GM21717 (cell line): ENCODE measurements around the gene PRSS50.
"Not testable (repeated sequence)": the region's sequence is repeated elsewhere in the genome, so short reads cannot be mapped to it uniquely, and the experiment has no call there.

Source experiments
- ATAC-seq: cut with Tn5 transposase; IDR thresholded peaks from one replicate; pipeline ENCODE4 v1.9.1; 2021; ENCODE audit warnings: mild to moderate bottlenecking, moderate library complexity; ENCODE audit not compliant: unreplicated experiment

The PRSS50 gene

DNA sequence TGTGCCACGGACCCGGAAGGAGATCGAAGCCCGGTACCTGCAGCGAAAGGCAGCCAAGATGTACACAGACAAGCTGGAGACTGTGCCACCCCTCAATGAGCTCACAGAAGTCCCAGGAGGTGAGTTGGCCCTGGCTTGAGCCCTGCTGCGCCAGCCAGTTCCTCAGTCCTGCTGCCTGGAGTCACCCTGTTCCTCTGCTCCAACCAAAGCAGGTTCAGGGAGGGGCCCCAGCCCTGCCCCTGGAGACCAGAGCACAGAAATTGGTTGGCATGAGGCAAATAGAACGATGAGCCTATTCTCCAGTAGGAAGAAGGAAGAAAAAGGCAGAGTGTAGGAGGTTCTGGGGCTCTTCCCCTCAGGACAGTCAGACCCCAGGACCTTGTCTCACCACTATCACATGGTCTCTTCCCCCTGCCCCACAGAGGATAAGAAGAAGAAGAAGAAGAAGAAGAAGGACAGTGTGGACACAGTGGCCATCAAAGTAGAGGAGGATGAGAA is 8.5 kb downstream of the PRSS50 start:
- no peak for ATAC-seq

DNA sequence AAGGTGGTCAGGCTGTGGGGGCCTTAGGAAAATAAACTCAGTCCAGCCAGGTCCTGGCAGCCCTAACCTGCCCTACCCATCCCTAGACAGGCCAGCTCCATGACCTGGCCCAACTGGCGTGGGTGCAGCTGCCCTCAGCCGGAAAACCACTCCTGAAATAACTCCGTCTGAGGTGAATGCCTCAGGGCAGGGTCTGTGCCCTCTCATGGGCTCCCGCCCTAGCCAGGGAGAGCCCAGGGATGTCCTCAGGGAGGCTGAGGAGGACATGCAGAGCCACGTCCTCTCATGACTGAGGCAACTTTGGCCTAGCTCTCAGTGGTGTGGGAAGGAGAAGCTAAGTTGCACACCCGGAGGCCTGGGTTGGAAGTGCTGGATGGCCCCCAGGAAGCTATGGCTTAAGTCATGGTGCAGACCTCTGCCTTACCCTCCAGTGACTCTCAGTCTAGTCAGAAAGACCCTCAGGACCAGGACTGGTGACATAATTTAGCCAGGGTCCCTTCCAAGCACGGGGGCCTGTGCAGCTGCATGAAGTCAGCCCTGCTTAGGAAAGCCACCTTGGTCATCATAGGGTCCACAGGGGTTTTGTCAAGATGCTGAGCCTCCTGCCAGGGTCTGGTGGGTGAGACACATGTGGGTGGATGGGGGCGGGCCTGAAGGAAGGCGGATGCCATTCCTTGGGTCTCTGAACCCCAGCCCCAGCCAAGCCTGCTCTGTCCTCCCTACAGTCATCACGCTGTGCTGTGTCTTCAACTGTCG is 9.1 kb downstream of the PRSS50 start:
- no peak for ATAC-seq

DNA sequence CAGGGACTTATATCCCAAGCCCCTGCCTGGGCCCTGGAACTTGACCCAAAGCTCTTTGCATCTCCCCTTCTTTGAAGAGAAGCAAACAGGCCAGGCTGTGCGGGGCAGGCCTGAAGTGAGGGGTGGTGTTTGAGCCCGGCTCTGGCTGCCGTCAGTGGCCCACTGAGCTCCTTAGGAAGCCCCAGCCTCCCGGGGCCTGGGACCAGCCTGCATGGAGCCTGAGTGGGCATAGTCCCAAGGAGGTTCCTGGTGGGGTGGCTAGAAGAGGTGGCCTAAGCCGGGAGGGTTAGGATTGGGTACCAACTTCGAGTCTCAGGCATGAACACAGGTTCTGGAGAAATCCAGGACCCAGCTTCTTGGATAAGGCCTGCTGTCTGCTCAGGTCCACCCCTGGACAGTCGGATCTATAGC is 10.1 kb downstream of the PRSS50 start:
- no peak for ATAC-seq

DNA sequence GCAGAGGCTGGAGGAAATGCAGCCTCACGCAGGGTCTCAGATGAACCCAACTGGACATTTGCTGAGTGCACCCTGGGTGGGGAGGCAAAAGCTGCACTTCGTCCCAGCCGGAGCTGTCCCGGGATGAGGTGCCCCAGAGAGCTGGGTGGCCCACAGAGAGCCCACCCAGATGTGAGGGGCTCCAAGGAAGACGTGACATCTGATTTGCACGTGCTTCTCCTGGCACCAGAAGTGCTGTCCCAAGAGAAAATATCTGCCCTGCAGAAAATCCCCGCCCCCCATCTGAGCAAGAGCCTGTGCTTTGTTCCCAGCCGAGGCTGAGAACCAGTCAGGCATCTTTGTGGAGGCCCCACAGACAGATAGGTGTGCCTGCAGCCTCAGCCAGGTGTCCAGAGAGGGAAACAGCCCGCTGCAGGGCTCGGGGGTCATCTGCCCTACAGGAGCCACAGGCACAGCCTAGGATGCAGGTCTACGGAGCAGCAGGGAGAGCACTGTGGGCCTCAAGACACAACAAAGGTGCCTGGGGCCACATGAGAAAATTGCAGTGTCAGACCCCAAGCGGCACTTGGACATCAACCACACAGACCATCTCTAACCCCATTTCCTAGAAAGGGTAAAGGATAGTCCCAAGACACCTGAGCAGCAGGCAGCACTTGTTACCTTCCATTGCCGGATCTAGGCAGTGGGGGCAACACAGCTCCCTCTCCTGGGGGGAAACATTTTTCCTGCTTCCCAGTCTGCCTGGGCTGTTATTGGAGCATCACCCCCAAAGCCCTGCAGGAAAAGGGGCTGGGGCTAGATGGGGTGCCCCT is 10.7 kb downstream of the PRSS50 start:
- ATAC-seq, result no peak

DNA sequence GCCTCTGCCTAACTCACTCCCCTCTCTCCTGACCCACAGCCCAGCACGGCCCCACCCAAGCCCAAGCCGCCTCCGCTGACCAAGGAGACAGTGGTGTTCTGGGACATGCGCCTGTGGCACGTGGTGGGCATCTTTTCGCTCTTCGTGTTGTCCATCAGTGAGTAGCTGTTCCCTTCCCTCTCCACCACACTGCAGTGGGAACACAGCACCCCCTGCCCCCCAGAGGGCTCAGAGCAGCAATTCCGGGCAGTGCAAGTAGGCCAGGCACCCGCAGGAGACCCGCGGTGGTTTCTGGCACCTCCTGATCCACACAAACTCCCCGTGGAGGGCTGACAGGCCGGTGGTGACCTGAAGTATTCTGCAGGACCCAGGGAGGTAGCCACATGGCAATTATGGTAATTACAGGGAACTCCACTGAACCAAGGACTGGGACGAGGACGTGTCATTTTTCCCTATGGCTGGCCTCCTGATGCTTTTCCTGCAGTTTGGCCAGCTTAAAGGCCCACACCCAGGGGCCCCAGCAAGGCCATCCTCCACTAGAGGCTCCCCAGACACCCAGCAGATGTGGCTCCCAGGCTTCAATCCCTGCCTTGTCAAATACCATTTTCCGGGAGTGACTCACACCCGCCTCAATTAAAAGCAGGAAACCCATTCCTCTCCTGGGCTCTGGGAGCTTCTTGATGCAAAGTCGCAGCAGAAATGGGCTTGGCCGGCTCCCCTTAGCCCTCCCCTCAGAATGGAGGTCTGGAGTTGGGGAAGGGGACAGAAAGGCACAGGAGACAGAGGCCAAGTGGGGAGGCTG is 11.7 kb downstream of the PRSS50 start:
- ATAC-seq, result no peak

DNA sequence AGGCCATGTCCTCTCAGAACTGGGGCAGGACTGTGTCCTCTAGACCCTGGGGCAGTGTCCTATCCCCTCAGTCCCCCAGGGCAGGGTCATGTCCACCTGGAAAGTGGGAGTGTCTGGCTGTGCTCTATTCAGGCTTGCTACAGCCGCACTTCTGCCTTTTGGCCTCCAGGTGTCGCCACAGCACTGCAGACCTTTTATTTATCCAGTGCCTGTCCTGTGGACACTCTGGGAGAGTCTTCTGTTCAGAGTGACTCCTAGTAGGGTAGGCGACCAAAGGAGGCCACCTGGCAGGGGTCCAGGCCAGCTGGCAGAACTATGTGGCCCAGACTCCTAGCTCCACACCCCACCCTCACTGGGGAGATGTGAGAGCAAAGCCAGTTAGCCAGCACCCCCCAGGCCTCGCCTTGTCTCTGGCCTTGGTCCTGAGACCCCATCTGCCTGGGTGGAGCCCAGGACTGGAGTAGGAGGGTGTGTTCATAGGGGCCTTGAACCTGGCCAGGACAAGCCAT is 12.6 kb downstream of the PRSS50 start:
- no peak for ATAC-seq

DNA sequence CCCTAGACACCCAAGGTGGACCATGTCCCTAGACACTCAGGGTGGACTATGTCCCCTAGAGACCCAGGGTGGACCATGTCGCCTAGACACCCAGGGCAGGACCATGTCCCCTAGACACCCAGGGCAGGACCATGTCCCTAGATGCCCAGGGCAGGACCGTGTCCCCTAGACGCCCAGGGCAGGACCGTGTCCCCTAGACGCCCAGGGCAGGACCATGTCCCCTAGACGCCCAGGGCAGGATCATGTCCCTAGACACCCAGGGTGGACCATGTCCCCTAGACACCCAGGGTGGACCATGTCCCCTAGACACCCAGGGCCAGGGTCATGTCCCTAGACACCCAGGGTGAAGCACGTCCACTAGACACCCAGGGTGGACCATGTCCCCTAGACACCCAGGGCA is 13.3 kb downstream of the PRSS50 start:
- ATAC-seq, result not testable (repeated sequence)

DNA sequence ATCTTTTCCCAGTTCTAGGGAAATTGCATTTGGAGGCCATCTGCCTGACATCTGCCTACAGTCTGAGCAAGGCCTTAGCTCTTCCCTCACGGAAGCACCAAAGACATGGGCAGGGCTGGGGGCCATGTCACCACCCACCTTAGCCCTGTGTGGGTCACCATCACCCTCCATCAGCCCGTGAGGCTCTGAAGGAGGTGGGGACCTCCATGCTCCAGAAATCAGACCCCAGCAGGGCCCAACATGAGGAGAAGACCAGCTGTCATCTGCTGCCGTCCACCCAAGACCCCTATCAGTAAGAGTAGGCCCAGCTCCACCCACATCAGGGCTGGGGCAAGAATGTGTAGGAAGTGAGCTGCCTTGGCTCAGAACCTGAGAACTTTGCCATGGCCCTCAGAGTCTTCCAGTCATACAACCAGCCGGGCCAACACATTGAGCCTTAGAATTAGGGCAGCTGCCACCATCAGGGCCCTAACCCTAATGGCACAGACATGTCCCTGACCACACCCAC is 14.6 kb downstream of the PRSS50 start:
- no peak for ATAC-seq

DNA sequence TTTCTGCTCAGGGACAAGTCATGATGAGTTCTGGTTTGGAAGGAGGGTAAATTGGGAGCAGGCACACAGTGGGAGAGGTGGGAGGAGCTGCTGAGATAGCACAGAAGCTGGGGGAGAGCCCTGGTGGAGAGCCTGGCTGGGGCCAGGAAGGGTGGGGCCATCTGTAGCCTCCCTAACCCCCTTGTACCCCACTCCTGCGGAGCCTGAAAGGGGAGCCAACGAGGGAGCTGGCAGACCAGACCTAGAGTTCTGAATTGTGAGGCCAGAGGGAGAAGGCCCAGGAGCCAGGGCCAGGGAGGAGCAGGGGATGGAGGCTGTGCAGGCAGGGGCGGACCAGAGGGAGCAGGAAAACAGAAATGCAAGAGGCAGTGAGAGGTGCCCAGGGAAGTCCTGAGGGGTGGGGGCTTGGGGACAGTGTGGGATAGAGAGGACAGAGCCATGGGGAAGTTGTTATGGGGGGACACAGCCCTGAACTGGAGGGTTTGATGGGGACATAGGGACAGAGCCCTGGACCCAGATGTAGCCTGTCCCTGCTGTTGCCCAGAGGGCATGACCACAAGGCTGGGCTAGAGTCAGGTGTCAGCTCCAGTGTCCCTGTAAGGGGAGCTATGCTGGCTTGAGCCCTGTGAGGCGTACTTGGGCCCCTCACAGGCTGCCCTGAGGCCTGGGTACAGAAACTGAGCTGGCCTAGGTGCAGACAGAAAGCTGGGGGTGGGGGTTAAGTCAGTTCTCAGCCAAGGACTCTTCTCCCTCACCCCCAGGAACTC is 15.2 kb downstream of the PRSS50 start:
- no peak for ATAC-seq

DNA sequence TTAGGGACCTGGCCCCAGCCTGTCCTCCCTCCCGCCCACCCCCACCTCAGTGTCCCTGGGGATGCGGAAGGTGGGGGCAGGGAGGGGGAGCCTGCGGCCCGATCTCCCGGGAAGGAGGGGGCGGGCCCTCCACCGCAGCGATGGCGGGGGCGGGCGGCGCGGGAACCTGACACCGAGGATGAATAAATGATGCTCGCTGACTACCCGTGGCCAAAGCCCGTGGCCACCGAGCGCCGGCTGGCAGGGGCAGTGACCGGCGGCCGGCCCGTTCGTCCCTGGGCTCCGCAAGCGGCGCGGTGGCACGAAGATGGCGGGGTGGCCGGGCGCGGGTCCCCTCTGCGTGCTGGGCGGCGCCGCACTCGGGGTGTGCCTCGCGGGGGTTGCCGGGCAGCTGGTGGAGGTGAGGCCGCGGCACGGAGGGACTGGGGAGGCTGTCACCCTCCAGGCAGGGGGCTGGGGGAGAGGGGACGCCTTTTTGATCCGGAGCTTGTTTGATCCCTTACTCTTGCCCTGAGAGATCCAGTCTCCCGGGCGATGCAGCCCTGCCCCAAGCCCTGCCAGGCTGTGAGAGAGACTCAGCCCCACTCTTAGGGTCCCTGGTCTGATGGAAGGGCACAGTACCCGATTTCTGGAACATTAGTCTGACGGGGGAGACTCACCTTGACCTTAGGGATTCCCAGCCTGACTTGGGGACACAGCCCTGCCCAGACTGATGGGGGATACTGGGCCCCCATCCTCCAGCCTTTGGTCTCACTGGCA is 16.3 kb downstream of the PRSS50 start, which contains the start of gene TMIE:
TSS of gene TMIE (plus strand) at position 212 of the 759 bp plus-strand sequence. CDS start at position 308, 96 bp downstream.
- no peak for ATAC-seq

DNA sequence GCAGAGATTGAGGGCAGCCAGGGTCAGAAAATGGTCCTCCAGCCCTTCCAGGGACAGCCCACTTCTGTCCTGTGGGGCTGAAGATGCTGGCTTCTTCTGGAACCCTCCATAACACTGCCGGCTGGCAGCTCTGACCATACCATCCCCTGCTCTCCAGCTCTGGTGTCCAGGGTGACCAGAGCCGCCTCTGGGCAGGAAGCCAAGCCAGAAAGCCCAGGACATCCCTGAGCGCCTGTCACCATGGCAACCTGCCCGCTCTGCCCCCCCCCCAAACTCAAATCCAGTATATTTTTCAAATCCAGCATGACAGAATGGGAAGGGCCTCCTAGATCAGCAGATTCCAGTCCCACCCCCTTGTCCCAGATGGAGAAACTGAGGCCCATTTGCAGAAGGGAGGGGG is 16.9 kb downstream of the PRSS50 start:
- no peak for ATAC-seq

DNA sequence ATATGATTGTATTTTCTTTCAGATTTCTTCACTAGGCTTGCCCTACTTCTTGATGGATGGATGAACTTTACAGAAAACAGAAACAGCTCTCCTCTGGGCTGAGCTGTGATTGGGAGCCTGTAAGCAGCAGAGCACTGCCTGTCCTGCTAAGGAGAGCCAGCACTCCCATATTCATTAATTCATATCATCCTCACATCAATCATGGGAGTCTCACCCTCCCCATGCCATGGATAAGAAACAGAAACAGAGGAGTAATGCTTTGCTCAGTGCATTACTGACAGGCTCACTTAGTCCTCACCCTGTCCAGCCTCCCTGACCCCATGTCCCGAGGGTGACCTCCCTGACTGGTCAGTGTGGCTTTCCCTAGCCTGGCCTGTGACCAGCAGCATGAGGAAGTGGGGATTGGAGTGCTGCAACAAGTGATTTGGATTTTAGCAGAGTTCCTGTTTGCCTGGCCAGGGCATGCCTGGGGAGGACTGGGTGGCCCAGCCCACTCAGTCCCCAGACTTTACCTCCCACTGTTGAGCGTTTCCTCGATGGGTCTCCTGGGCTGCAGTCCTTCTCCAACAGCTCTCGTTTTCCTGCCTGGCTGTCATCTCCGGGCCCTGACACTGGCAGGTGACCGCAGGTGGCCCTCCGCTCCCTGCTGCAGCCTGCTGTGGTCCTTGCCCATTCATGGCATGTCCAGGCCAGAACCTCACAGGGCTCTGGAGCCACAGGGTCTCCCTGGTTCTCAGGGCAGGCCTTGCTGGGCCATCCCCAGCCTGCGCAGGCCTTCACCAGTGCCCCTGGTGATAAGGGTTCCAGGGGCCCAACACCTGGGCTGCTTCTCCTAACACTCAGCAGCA is 17.8 kb downstream of the PRSS50 start:
- no peak for ATAC-seq

DNA sequence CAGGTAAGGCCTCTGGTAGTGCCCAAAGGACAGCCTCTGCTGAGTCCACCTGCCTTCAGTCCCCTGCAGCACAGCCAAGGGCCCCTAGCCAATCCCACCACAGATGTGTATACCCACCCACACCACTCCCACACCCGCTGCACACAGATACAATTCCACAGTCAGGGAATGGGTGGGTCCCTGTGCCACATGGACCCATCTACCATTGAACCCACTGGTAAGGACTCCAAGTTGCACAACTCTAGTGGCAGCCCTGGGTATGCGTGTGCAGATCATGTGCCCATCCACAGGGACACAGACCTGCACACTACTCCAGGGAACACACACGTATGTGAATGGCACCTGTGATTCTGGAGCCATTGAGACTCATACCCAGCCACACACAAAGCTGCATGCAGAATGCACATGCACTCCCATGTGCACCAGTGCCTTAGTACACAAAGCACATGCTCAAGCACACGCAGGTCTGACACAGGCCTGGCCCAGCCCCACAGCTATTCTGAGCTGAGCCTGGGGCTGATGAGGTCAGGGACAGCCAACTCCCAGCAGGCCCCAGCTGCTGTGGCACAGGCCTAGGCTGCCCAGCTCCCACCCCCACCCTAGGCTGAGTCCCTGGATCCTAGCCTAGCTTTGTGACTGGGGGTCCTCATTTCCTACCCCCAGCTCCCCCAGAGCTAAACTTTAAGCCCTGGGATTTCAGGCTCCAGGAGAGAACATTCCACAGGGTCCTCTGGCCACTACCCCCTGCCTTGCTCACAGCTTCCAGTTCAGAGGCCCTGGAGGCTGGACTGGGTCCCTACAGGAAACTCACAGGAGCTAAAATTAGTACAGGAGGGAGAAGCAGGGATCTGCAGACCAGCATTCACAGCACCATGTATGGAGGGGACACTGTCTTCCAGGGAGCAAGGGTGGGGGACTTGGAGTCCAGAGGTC is 21.4 kb downstream of the PRSS50 start:
- no peak for ATAC-seq

DNA sequence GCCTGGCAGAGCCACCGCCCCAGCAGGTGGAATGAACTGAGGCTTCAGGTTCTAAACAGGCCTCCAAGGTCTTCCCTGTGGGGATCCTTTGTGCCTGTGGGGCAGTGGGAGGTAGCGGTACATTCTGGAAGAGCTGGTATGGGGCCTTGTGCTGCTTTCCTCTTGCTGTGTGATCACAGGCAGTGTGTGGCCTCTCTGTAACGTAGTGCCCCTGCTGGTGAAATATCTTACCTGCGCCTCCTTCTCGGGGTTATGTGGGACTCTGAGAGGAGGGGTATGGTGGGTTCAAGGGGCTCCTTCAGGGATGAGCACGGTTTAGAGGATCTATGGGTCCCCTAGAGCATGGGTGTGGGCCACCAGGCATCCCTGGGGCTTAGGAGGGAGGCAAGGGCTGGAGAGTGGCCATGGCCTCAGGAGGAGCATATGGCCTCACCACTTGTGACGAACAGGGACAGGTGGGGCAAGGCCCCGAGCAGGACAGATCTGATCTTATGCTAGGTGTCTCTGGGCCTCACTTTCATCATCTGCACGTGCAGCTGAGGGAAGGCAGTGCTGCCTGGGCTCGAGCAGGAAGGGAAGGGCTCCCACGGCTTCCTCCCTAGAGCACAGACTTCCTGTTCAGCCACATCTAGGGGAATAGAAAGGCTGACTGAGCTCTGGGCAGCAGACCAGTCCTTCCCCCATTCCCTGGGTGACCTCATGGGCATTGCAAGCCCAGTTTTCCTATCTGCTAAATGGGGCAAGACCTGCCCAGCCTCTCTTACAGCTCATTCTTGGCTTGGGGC is 22.3 kb downstream of the PRSS50 start:
- no peak for ATAC-seq

DNA sequence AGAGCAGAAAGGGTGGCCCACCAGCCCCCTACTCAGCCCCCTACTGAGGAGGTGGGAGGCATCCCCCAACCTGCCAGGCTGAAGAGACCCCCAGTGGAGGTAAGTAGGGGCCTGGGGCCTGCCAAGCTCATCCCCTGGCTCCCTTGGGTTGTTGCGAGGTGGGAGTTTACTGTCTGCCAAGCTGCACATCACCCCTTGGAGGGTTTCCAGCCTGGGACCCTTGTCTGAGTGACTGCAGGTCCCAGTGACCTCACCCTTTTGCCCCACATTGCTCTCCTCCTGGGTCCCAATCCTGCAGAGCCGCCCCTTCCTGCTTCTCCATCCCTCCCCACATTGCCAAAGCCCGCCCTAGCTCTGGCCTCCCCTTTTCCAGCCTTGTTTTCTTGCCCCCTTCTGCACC is 23.1 kb downstream of the PRSS50 start:
- no peak for ATAC-seq

DNA sequence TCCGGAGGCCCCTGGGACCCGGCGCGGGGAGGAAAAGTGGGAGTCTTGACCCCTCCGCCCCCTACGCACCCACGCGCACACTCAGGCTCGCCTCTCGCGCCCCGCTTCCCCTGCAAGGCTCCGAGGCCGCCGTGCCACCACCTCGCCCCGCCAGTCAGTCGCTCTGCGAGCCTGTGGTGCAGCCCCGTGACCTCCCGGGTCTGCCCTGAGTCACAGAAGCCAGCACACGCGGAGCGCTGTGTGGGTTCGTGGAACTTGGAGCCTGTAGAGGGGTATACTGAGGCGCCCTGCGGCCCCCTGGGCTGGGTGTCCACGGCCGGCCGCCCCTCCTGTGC is 23.8 kb downstream of the PRSS50 start:
- no peak for ATAC-seq
